B cell (primary cell): ENCODE measurements around the gene ARIH2. TPM values are rescaled to one million over a fixed set of nuclear protein-coding genes. Genes with fewer than 3 reads are reported as not detected.

ENCODE experiments used
- ATAC-seq: fragments of 200-7000 bp; cut with Tn5 transposase; one replicate; pipeline ENCODE4 v1.10.0; 2021; ENCODE audit warnings: low read depth, mild to moderate bottlenecking, moderate number of reproducible peaks, moderate library complexity
- CTCF ChIA-PET: fragments of 350-600 bp; sonication (Branson Sonifier 250); formaldehyde crosslinking; loops from one replicate; lab custom pipeline; 2021; ENCODE audit warnings: antibody characterized with exemption, inconsistent platforms; lab: Charles Lee
- POLR2A ChIA-PET: fragments of 350-600 bp; sonication (Branson Sonifier 250); formaldehyde crosslinking; loops from one replicate; lab custom pipeline; 2021; ENCODE audit warnings: antibody characterized with exemption; lab: Charles Lee
- DNase-seq: peaks from one replicate; pipeline ENCODE4 v3.0.0; 2013
- H2AFZ ChIP-seq: 2 replicates; pipeline ENCODE4 v1.6.1; 2012; ENCODE audit warnings: mild to moderate bottlenecking, low read depth, low read length; ENCODE audit not compliant: insufficient read depth, poor library complexity, severe bottlenecking
- H3K27ac ChIP-seq, 2 donors: 1 replicate in 1 of 2; 2 replicates in 1 of 2; pipeline ENCODE4 v1.5.1; 2012 to 2013; ENCODE audit warnings: low read length in 2 of 2, mild to moderate bottlenecking in 2 of 2, moderate library complexity in 1 of 2
- H3K27me3 ChIP-seq, 4 experiments: fragments of 200-600 bp in 1 of 4; sonication (generic) in 1 of 4; replicated peaks in 1 of 4; 1 replicate in 2 of 4; 2 replicates in 2 of 4; pipeline versions ENCODE4 v1.6.1 to v1.7.0; 2013 to 2016; ENCODE audit warnings: low read length in 3 of 4, mild to moderate bottlenecking in 2 of 4, mixed read lengths in 1 of 4, moderate library complexity in 1 of 4; ENCODE audit not compliant: insufficient read depth in 4 of 4, control insufficient read depth in 3 of 4; ENCODE audit errors: control extremely low read depth in 1 of 4
- H3K36me3 ChIP-seq, 2 experiments: replicated peaks in 1 of 2; 1 replicate in 1 of 2; 2 replicates in 1 of 2; pipeline versions ENCODE4 v1.6.1 to v1.7.1; 2013; ENCODE audit warnings: low read length in 1 of 2; ENCODE audit not compliant: insufficient read depth in 2 of 2, control insufficient read depth in 1 of 2; ENCODE audit errors: control extremely low read depth in 1 of 2, extremely low read depth in 1 of 2
- H3K4me1 ChIP-seq, 2 donors: fragments of 200-600 bp in 1 of 2; sonication (generic) in 1 of 2; 1 replicate in 1 of 2; 2 replicates in 1 of 2; pipeline versions ENCODE4 v1.5.1 to v1.6.1; 2013 to 2017; ENCODE audit warnings: low read length in 2 of 2; ENCODE audit not compliant: control insufficient read depth in 2 of 2, insufficient read depth in 2 of 2
- H3K4me2 ChIP-seq: replicated peaks from 2 replicates; pipeline ENCODE3; 2012; ENCODE audit warnings: mild to moderate bottlenecking, low read depth, low read length; ENCODE audit not compliant: poor library complexity, severe bottlenecking
- H3K4me3 ChIP-seq, 5 experiments: fragments of 200-600 bp in 1 of 5; sonication (generic) in 1 of 5; 1 replicate in 3 of 5; 2 replicates in 2 of 5; pipeline versions ENCODE4 v1.5.1 to v1.7.0; 2011 to 2016; ENCODE audit warnings: low read length in 4 of 5, mild to moderate bottlenecking in 4 of 5, low read depth in 2 of 5, control low read depth in 1 of 5, moderate library complexity in 1 of 5; ENCODE audit not compliant: insufficient read depth in 1 of 5; ENCODE audit errors: control extremely low read depth in 1 of 5, extremely low read depth in 1 of 5
- H3K79me2 ChIP-seq: fragments of 200-600 bp; sonication (generic); one replicate; pipeline ENCODE4 v1.6.0; 2016; ENCODE audit warnings: low read length; ENCODE audit not compliant: control insufficient read depth, insufficient read depth
- H3K9ac ChIP-seq: fragments of 200-600 bp; sonication (generic); 2 replicates; pipeline ENCODE4 v1.6.1; 2017; ENCODE audit warnings: mild to moderate bottlenecking, low read length, moderate library complexity
- H3K9me3 ChIP-seq, 3 donors: one replicate each; pipeline versions ENCODE4 v1.6.1 to v1.7.1; 2013; ENCODE audit warnings: low read length in 2 of 3; ENCODE audit not compliant: control insufficient read depth in 2 of 3, insufficient read depth in 1 of 3; ENCODE audit errors: control extremely low read depth in 1 of 3
- H4K20me1 ChIP-seq: 2 replicates; pipeline ENCODE4 v1.6.0; 2012; ENCODE audit warnings: mild to moderate bottlenecking, low read length; ENCODE audit not compliant: insufficient read depth, control insufficient read depth, poor library complexity, severe bottlenecking
- H3K27ac Mint-ChIP-seq: one replicate; pipeline ENCODE4 v1.8.0; 2021; ENCODE audit warnings: mixed read lengths
- H3K27me3 Mint-ChIP-seq: one replicate; pipeline ENCODE4 v1.8.0; 2021; ENCODE audit warnings: mixed read lengths
- H3K4me1 Mint-ChIP-seq: one replicate; pipeline ENCODE4 v1.8.0; 2021; ENCODE audit warnings: mixed read lengths
- H3K4me3 Mint-ChIP-seq: one replicate; pipeline ENCODE4 v1.8.0; 2021; ENCODE audit warnings: mixed read lengths
- H3K9me3 Mint-ChIP-seq: one replicate; pipeline ENCODE4 v1.8.0; 2022; ENCODE audit warnings: mixed read lengths; ENCODE audit not compliant: insufficient read depth
- CTCF ChIP-seq: fragments of 200-600 bp; IDR thresholded peaks from one replicate; pipeline ENCODE4 v1.8.0; 2022; ENCODE audit warnings: antibody characterized with exemption, mild to moderate bottlenecking
- EZH2 ChIP-seq: IDR thresholded peaks from 2 replicates; pipeline ENCODE4 v1.6.1; 2012; ENCODE audit warnings: borderline replicate concordance, low read depth, mild to moderate bottlenecking, moderate library complexity, low read length; ENCODE audit not compliant: insufficient read depth, poor library complexity, severe bottlenecking
- WGBS: methylation state at CpG from one replicate; pipeline ENCODE4 v1.1.5; 2013; ENCODE audit warnings: missing lambda C conversion rate; ENCODE audit not compliant: insufficient coverage; 5-methylcytosine and 5-hydroxymethylcytosine counted together
- intact Hi-C: fragments of 100-400 bp; cut with micrococcal nuclease; formaldehyde crosslinking; loops from one replicate; pipeline ENCODE4 v1.10.0; 2022
- polyA plus RNA-seq: library from polyadenylated mRNA; depleted of rRNA; stranded (reverse); fragments of >200 nt; gene quantifications from 2 replicates; pipeline ENCODE4 v1.2.3, GENCODE V29; 2012
- total RNA-seq, 2 donors: library from RNA; stranded (reverse); fragments of 120-200 nt in 1 of 2; gene quantifications; 1 replicate in 1 of 2; 2 replicates in 1 of 2; pipeline versions ENCODE4 v1.2.3 to v1.2.4, GENCODE V29; 2013 to 2022

ARIH2 gene
- total and polyA plus RNA-seq, 2 donors (not counting 1 experiment from before 2014, with no cell fraction given) = 114 to 148 TPM

GRCh38 chr3:48898383-48899234, 20.0 kb upstream of the ARIH2 start, which contains the start of gene SLC25A20:
TSS of gene SLC25A20 (minus strand) at chr3:48898882. CDS start at chr3:48898794, 88 bp downstream.
- Histone ChIP-seq H4K20me1 (no peaks in the 10 kb centered on the region), H3K9ac (peak within 1 kb of the TSS; percentile 82), H3K4me3 (peak within 1 kb of the TSS; percentile 24 to 86 (median 73)), H3K4me2 (peak within 1 kb of the TSS; percentile 90), H3K9me3 (no peaks in the 10 kb centered on the region), H3K36me3 (no peaks in the 10 kb centered on the region), H2AFZ (peak within 1 kb of the TSS; percentile 99), H3K27ac (peak within 1 kb of the TSS; percentile 30 to 80), H3K27me3 (no peaks in the 10 kb centered on the region), H3K79me2 (peaks cover 27% of the 10 kb centered on the region), H3K4me1 (peaks cover 24 to 29% of the 10 kb centered on the region in 2 donors)
- Mint-ChIP-seq H3K27ac (peak within 1 kb of the TSS; percentile 83), H3K4me1 (peaks cover 35% of the 10 kb centered on the region), H3K27me3 (no peaks in the 10 kb centered on the region), H3K4me3 (peak within 1 kb of the TSS; percentile 95), H3K9me3 (no peaks in the 10 kb centered on the region)
- intact Hi-C loops = loop anchor here (1.0 to 2.0 kb wide), 3 partner anchors 20 to 572 kb away; partner anchors contain the start of genes ARIH2, DAG1 and PRKAR2A
- DNase-seq (peak; percentile 88), ATAC-seq (peak; percentile 99)
- no peak for TF ChIP-seq CTCF
- no peak for TF ChIP-seq EZH2
- WGBS = 2% methylated on average over 43 of the region's 54 CpGs
- ChIA-PET POLR2A (interaction anchor here (0.5 to 3.0 kb wide), 6 partner anchors 10 to 1109 kb away, joined by 3 to 21 read pairs (median 4); partner anchors contain the start of genes ARIH2 and PRKAR2A), CTCF (interaction anchor here (0.8 to 1.5 kb wide), 7 partner anchors 17 to 159 kb away, joined by 3 to 8 read pairs (median 3); partner anchors contain the start of genes ARIH2 and PRKAR2A)
